MM.1S (cell line): ENCODE results near the gene ASXL1.
"Not testable (repeated sequence)": the region's sequence is repeated elsewhere in the genome, so short reads cannot be mapped to it uniquely, and the experiment has no call there.

Experiments
- DNase-seq: peaks from one replicate; pipeline ENCODE4 v3.0.0-alpha.2; 2015
- H2AFZ ChIP-seq: fragments of 300-600 bp; sonication (generic); 2 replicates; pipeline ENCODE4 v1.6.0; 2016; ENCODE audit warnings: antibody characterized with exemption, low read length
- H3F3A ChIP-seq: fragments of 300-600 bp; sonication (generic); 2 replicates; pipeline ENCODE4 v1.6.1; 2016; ENCODE audit warnings: mild to moderate bottlenecking, antibody characterized with exemption, low read length, moderate library complexity, mixed read lengths; ENCODE audit not compliant: insufficient read depth
- H3K27ac ChIP-seq: fragments of 300-600 bp; sonication (generic); 2 replicates; pipeline ENCODE4 v1.5.1; 2016; ENCODE audit warnings: mild to moderate bottlenecking, low read length
- H3K27me3 ChIP-seq: fragments of 300-600 bp; sonication (generic); replicated peaks from 2 replicates; pipeline ENCODE4 v1.6.0; 2016; ENCODE audit warnings: low read length; ENCODE audit not compliant: insufficient read depth
- H3K36me3 ChIP-seq: fragments of 300-600 bp; sonication (generic); replicated peaks from 2 replicates; pipeline ENCODE4 v1.6.1; 2016; ENCODE audit warnings: mild to moderate bottlenecking, low read length, mixed read lengths; ENCODE audit not compliant: insufficient read depth
- H3K4me1 ChIP-seq: fragments of 300-600 bp; sonication (generic); 2 replicates; pipeline ENCODE4 v1.6.1; 2016; ENCODE audit warnings: low read length, mixed read lengths
- H3K4me2 ChIP-seq: fragments of 300-600 bp; sonication (generic); 2 replicates; pipeline ENCODE4 v1.6.0; 2016; ENCODE audit warnings: low read depth, low read length
- H3K4me3 ChIP-seq: fragments of 300-600 bp; sonication (generic); 2 replicates; pipeline ENCODE4 v1.5.1; 2016; ENCODE audit warnings: low read length, mixed read lengths
- H3K79me2 ChIP-seq: fragments of 300-600 bp; sonication (generic); 2 replicates; pipeline ENCODE4 v1.6.1; 2016; ENCODE audit warnings: mixed run types, low read length, mixed read lengths
- H3K9ac ChIP-seq: fragments of 300-600 bp; sonication (generic); 2 replicates; pipeline ENCODE4 v1.6.1; 2016; ENCODE audit warnings: low read length, mixed read lengths
- H3K9me2 ChIP-seq: fragments of 300-600 bp; sonication (generic); replicated peaks from 2 replicates; pipeline ENCODE4 v1.6.1; 2016; ENCODE audit warnings: mild to moderate bottlenecking, low read length, mixed read lengths; ENCODE audit not compliant: insufficient read depth
- H3K9me3 ChIP-seq: fragments of 300-600 bp; sonication (generic); replicated peaks from 2 replicates; pipeline ENCODE4 v1.6.1; 2016; ENCODE audit warnings: mild to moderate bottlenecking, low read length, mixed read lengths; ENCODE audit not compliant: insufficient read depth
- H4K20me1 ChIP-seq: fragments of 300-600 bp; sonication (generic); 2 replicates; pipeline ENCODE4 v1.6.1; 2016; ENCODE audit warnings: mild to moderate bottlenecking, low read length, moderate library complexity, mixed read lengths; ENCODE audit not compliant: insufficient read depth
- EZH2 ChIP-seq: fragments of 300-600 bp; sonication (generic); optimal IDR thresholded peaks from 2 replicates; pipeline ENCODE3; 2017; ENCODE audit warnings: low read depth, mild to moderate bottlenecking, antibody characterized with exemption, low read length, mixed read lengths
- EZH2phosphoT487 ChIP-seq: fragments of 300-600 bp; sonication (generic); IDR thresholded peaks from 2 replicates; pipeline ENCODE4 v1.6.1; 2018; ENCODE audit warnings: antibody characterized with exemption, low read length
- TF ChIP-seq, protein P1 (sequence below): fragments of 300-600 bp; sonication (generic); IDR thresholded peaks from 2 replicates; pipeline ENCODE4 v1.5.1; 2016; ENCODE audit warnings: antibody characterized with exemption, low read length, mixed read lengths

The ASXL1 gene

DNA sequence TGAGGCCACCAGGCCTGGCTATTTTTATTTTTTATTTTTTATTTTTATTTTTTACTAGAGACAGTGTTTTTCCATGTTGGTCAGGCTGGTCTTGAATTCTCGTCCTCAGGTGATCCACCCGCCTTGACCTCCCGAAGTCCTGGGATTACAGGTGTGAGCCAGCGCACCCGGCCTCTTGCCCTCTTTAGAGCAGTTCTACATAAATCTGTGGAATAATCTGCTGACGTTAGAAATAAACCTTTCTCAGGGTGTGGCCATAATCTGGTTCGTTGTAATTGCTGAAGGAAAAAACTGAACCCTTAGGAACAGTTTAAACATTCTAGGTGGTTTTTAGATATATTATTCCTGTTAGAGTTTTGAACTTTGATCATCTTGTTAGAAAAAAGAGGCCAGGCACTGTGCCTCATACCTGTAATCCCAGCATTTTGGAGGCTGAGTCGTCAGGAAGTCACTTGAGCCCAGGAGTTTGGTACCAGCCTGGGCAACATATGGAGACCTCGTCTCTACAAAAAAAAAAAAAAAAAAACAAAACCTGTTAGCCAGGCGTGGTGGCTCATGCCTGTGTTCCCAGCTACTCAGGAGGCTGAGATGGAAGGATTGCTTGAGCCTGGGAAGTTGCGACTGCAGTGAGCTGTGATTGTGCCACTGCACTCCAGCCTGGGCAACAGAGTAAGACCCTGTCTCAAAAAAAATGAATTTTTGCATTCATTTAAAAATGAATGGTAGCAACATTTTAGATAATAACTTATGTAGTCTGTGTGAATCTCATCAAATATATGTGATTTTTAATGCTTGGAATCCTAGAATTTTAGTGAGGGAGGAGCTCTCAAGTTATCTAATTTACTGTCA lies 24.2 kb downstream of the ASXL1 start:
- H3K4me3 ChIP-seq = no peak overlapping the region
- H3K9me3 ChIP-seq = no peaks in the 10 kb centered on the region
- H3F3A ChIP-seq = no peaks in the 10 kb centered on the region
- TF ChIP-seq, protein P1, sequence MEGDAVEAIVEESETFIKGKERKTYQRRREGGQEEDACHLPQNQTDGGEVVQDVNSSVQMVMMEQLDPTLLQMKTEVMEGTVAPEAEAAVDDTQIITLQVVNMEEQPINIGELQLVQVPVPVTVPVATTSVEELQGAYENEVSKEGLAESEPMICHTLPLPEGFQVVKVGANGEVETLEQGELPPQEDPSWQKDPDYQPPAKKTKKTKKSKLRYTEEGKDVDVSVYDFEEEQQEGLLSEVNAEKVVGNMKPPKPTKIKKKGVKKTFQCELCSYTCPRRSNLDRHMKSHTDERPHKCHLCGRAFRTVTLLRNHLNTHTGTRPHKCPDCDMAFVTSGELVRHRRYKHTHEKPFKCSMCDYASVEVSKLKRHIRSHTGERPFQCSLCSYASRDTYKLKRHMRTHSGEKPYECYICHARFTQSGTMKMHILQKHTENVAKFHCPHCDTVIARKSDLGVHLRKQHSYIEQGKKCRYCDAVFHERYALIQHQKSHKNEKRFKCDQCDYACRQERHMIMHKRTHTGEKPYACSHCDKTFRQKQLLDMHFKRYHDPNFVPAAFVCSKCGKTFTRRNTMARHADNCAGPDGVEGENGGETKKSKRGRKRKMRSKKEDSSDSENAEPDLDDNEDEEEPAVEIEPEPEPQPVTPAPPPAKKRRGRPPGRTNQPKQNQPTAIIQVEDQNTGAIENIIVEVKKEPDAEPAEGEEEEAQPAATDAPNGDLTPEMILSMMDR = no peak
- no peak for TF ChIP-seq EZH2phosphoT487
- TF ChIP-seq EZH2 = no peak
- no peak overlapping the region for H3K27ac ChIP-seq
- no peak overlapping the region for H2AFZ ChIP-seq
- no peaks in the 10 kb centered on the region for H3K36me3 ChIP-seq
- no peaks in the 10 kb centered on the region for H3K27me3 ChIP-seq
- H3K4me1 ChIP-seq = no peaks in the 10 kb centered on the region
- no peaks in the 10 kb centered on the region for H4K20me1 ChIP-seq
- H3K9me2 ChIP-seq = no peaks in the 10 kb centered on the region
- peaks cover 62% of the 10 kb centered on the region for H3K79me2 ChIP-seq
- H3K4me2 ChIP-seq = no peak overlapping the region
- DNase-seq = no peak
- no peak overlapping the region for H3K9ac ChIP-seq

DNA sequence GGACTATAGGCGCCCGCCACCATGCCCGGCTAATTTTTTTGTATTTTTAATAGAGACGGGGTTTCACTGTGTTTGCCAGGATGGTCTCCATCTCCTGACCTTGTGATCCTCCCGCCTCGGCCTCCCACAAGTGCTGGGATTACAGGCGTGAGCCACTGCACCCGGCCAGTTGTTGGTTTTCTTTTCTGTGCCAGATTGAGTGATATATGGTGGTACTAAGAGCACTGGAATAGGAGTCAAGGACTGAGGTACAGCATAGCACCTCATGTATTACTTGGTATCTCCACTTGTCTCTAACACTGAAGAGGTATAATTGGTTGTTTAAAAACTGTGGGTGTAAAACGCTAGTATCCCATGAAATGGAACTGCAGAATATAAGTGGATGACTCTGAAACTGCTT lies 25.3 kb downstream of the ASXL1 start:
- H3K4me3 ChIP-seq, H3K9ac ChIP-seq, DNase-seq, H2AFZ ChIP-seq, H3K4me1 ChIP-seq, H3K9me2 ChIP-seq, H3K4me2 ChIP-seq, H3K9me3 ChIP-seq, H4K20me1 ChIP-seq, H3K27ac ChIP-seq, H3K27me3 ChIP-seq, H3K36me3 ChIP-seq, H3F3A ChIP-seq: not testable (repeated sequence)
- peaks cover 63% of the 10 kb centered on the region for H3K79me2 ChIP-seq

DNA sequence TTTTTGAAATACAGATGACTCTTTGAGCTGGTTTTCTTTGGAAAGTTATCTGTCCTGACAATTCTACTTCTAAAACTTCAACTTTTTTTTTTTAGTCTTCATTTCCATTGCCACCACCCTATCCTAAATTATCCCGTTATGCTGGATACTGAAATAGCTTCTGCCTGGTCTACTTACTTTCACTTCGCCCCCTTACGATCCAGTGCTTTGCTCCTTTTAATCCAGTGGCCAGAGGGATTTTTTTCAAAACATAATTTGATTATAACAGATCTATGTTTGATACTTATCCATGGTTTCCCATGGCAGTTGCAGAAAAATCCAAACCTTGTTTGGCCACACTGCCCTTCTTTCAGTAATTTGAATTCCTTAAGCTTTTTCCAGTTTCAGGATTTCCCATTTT lies 27.4 kb downstream of the ASXL1 start:
- DNase-seq = no peak
- no peaks in the 10 kb centered on the region for H3K4me1 ChIP-seq
- H3K9ac ChIP-seq = no peak overlapping the region
- TF ChIP-seq, protein P1 = no peak
- TF ChIP-seq EZH2phosphoT487 = no peak
- TF ChIP-seq EZH2 = no peak
- H3K27ac ChIP-seq = no peak overlapping the region
- no peak overlapping the region for H3K4me2 ChIP-seq
- no peaks in the 10 kb centered on the region for H3F3A ChIP-seq
- H3K36me3 ChIP-seq = no peaks in the 10 kb centered on the region
- H3K27me3 ChIP-seq = no peaks in the 10 kb centered on the region
- H3K9me3 ChIP-seq = no peaks in the 10 kb centered on the region
- H3K9me2 ChIP-seq = no peaks in the 10 kb centered on the region
- peaks cover 77% of the 10 kb centered on the region for H3K79me2 ChIP-seq
- H4K20me1 ChIP-seq = no peaks in the 10 kb centered on the region
- no peak overlapping the region for H3K4me3 ChIP-seq
- no peak overlapping the region for H2AFZ ChIP-seq

DNA sequence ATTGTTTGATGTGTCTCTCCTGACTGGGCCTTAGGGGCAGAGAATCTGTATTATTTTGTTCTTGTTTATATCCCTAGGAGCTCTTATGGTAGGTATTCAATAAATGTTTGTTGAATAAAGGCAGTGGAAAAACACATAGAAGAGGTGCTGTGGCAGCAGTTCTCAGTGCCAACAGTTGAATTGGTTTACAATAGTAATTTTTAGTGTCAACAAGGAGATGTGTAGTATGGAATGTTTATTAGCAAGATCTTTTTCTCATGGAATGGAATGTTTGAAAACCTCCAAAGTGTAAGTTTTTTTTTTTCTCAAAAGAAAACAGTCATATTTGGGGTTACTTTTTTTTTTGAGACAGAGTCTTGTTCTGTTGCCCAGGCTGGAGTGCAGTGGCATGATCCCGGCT lies 28.0 kb downstream of the ASXL1 start:
- no peak for DNase-seq
- H4K20me1 ChIP-seq = no peaks in the 10 kb centered on the region
- peaks cover 78% of the 10 kb centered on the region for H3K79me2 ChIP-seq
- no peak overlapping the region for H3K4me2 ChIP-seq
- H3K4me1 ChIP-seq = no peaks in the 10 kb centered on the region
- H2AFZ ChIP-seq = no peak overlapping the region
- no peaks in the 10 kb centered on the region for H3K9me3 ChIP-seq
- H3K9ac ChIP-seq = no peak overlapping the region
- H3K4me3 ChIP-seq = no peak overlapping the region
- no peaks in the 10 kb centered on the region for H3K36me3 ChIP-seq
- H3K9me2 ChIP-seq = no peaks in the 10 kb centered on the region
- TF ChIP-seq EZH2 = no peak
- no peak for TF ChIP-seq EZH2phosphoT487
- TF ChIP-seq, protein P1 = no peak
- H3F3A ChIP-seq = no peaks in the 10 kb centered on the region
- no peaks in the 10 kb centered on the region for H3K27me3 ChIP-seq
- no peak overlapping the region for H3K27ac ChIP-seq
